GM18909 (cell line): ENCODE results near the gene RPAP2.
"Not testable (repeated sequence)": the region's sequence is repeated elsewhere in the genome, so short reads cannot be mapped to it uniquely, and the experiment has no call there.

ENCODE experiments used
- ATAC-seq: cut with Tn5 transposase; IDR thresholded peaks from one replicate; pipeline ENCODE4 v1.9.1; 2021; ENCODE audit warnings: mild to moderate bottlenecking; ENCODE audit not compliant: unreplicated experiment, poor library complexity

The RPAP2 gene

GRCh38 chr1:92367496-92367895, 68.6 kb downstream of the RPAP2 start:
- peak; percentile 74 for ATAC-seq

- ATAC-seq: no peak
Observed at GRCh38 chr1:92372164-92372563, 73.3 kb downstream of the RPAP2 start.

- ATAC-seq: no peak
Observed at GRCh38 chr1:92374223-92374622, 75.4 kb downstream of the RPAP2 start.

- no peak for ATAC-seq
Observed at GRCh38 chr1:92376345-92376744, 77.5 kb downstream of the RPAP2 start.

- ATAC-seq: not testable (repeated sequence)
Observed at GRCh38 chr1:92377991-92378390, 79.1 kb downstream of the RPAP2 start.

DNA sequence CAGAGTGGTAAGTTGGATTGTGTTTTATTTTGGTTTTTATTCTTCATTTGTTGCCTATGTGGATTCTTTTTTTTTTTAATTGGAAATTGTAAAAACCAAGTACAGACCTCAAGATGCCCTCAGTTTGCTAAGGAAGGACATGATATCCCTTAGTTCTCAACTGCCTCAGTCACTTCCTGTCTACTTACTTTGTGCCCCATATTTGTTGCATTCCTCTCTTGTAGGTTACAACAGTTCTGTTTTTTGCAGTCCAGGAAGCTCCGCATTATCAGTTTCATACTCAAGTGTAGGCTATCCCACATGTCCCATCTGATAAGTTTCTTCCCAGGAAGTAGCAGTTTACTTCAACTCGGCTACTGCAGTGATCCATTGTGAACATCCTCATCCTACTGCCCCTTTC, 82.0 kb downstream of the RPAP2 start:
- no peak for ATAC-seq

- ATAC-seq: not testable (repeated sequence)
Observed at GRCh38 chr1:92393966-92394365, 95.1 kb downstream of the RPAP2 start.

DNA sequence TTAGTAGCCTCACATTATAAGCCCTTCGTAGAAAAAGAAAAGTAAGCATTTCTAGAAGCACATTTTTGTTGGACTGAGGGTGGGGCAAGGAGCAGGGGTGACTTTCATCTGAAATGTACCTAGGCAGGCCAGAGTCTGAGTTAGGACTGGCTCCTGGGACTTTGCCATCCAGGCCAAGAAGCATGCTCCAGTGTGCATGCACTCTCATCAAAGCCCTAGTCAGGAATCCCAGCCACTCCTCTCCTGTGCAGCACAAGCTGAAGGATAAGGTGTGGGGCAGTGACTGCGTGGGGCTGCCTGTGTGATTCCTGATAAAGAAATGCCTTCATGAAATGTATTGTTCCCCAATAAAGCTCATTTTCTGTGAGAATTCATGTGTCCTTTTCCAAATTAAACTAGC, 99.7 kb downstream of the RPAP2 start:
- no peak for ATAC-seq

DNA sequence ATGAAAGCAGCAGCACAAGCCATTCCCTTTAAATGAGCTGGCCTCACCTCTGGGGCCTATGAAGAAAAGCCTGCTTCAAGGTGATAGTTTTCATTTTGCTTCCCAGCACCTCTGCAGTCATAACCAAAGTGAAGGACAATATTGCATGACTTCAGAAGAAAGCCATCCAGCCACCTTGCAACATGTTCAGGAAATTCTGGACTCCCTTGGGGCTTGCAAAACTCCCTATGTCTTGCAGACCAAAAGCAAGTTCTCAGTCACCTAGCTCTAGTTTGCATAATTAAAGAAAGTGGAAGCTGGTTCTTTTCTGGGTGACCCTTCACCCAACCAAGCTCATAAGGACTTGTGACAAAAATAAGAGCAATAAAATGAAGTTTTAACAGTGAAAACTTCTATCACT, 100.2 kb downstream of the RPAP2 start:
- peak; percentile 86 for ATAC-seq

- no peak for ATAC-seq
Observed at GRCh38 chr1:92404661-92405060, 105.8 kb downstream of the RPAP2 start.

DNA sequence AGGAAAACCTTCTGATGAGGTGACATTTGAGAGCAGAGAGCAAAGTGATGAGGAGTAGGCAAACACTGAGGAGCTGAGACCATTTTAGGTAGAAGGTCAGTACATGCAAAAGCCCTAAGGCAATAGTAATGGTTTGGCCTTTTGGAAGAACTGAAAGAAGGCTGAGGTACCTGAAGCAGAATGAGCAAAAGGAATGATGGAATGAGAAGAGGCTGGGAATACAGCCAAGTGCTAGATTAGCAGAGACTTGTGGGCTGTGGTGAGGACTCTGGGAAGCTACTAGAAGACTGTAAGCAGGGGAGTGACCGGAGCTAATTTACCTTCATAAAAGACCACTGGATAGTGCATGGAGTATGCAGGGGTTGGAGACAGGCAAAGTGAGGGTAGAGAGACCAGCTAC, 110.0 kb downstream of the RPAP2 start:
- no peak for ATAC-seq

- ATAC-seq: no peak
Observed at GRCh38 chr1:92409946-92410549, 111.2 kb downstream of the RPAP2 start.

DNA sequence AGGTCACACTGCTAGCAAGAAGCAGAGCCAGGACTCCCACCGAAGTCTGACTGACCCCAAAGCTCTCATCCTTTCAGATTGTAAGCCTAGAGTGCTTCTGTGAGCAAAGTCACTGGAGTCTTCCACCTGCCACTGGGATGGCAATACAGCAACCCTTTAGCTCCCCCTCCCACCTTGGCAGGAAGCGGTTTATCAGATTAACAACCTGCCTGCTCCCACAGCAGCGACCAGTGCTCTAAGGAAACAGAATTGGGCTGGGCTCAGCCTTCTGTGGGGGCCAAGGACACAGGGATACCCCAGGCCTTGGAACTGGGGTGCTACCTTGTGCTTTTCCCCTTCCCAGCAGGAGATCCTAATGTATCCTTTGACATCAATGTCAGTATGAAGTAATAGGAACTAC, 111.8 kb downstream of the RPAP2 start:
- no peak for ATAC-seq

DNA sequence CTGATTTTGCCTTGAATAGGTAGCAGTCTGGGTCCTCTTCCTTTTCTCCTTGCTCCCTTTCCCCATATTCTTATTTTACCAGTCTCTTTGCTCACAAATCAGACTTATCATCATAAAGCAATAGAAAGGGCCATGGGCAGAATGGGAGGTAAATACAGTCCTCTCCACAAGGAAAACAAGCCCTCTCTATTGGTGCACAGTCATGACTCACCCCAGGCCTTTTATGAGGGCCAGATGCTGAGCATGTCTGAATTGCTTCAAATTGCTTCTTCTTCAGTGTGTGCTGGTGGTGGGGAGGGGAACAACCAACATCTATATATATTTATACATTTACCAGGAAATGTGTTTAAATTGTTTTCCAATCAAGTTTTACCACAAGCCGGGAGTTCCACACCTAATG, 112.7 kb downstream of the RPAP2 start:
- no peak for ATAC-seq

GRCh38 chr1:92419642-92420041, 120.8 kb downstream of the RPAP2 start:
- ATAC-seq: no peak

- no peak for ATAC-seq
Observed at GRCh38 chr1:92424381-92424780, 125.5 kb downstream of the RPAP2 start.

- ATAC-seq: no peak
Observed at GRCh38 chr1:92425617-92426016, 126.8 kb downstream of the RPAP2 start.

GRCh38 chr1:92430030-92430429, 131.2 kb downstream of the RPAP2 start:
- ATAC-seq: no peak

- ATAC-seq: not testable (repeated sequence)
Observed at GRCh38 chr1:92434572-92434971, 135.7 kb downstream of the RPAP2 start.

DNA sequence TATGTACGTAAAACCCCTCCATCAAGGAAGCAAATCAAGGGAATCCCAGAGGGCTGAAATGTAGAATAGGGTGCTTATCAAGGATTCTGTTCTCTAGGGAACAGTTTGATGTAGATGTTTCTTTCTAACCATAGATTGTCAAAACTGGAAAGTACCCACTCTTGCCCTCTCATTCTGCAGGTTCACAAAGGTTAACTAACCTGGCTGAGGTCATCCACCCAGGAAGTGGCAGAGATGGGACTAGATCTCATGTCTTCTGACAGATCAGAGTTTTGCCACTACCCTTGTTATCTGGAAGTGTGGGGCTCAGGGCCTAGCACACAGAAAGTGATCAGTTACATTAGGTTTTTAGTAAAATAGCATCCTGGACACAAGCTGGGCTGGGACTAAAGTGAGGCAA, 140.4 kb downstream of the RPAP2 start:
- no peak for ATAC-seq

DNA sequence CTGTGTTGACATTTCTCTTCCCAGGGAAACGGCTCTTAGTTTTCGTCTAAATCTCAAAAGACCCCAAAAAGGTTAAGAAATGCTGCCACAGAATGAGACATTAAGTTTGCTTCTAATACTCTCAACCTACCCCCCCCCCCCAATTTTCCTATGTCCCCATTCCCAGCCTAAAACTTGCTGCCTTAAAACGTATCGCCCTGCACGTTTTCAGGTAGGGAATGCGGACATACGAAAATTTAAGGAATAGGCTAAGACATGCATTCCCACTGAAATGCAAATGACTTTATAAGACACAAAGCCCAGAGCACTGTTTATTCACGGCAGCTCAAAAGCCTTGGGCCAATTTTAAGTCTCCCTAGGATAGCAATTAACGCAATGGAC, 142.4 kb downstream of the RPAP2 start:
- no peak for ATAC-seq

DNA sequence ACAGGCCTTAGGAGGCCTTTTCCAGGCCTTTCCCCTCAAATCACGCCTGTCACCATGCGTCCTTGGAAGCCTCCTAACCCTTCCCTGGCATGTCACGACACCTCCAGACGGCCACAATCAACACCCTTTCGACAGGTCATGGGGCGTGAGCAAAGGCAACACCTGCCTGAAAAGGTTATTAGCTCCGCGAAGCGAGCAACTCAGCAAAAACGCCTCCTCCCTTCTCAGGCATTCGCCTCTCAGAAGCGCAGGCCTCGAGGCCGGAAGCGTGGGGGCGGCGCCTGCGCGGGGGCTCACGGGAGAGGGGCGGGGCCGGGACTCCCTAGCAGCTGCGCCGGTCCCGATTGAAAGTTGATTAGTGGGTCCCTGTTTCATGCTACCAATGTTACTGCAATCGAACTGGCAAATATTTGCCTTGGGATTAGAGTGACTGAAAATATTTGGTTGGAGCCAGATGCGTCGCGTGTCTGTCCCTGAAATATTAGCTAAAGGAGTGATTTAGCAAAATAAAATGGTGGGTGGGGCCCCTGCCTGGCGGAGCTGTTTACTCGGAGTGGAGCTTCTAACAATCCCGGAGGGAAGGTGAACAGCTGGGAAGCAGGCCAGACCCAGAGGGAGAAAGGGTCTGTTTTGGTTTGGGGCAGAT, 143.0 kb downstream of the RPAP2 start:
- no peak for ATAC-seq
